ENCODE measurements around the gene SDK1. TPM values are rescaled to one million over a fixed set of nuclear protein-coding genes. Genes with fewer than 3 reads are reported as not detected.

Gene SDK1
- total RNA-seq, 1 donor from 2014 or later: 5.4 TPM

DNA sequence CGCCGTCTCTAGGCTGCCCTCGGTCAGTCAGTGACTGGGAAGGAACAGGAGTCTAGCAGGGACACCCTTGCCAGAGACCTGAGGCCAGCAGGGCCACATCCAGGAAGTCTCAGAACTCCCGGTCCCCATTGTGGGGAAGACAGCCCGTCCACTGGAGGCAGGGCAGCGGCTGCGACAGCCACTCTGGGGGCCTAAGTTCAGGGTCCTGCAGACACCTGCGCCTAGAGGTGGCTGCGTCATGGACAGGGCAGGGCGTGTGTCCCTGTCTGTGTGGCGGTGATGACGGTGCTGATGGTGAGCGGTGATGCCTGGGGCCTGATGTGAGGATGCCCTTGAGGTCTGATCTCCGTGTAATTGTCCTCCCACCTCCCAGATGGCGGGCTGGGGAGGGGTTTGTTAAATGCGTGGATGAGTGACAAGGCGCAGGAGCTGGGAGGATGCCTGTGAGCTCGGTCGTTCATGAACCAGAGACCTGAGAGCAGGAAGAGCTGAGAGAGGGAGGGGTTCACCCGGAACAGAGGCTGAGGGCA lies 843.2 kb downstream of the SDK1 start:
- H3K27ac Mint-ChIP-seq (ENCODE audit: unreplicated experiment): no peak overlapping the region
- no peaks in the 10 kb centered on the region for H3K27me3 Mint-ChIP-seq (ENCODE audit: unreplicated experiment)
- H3K4me3 Mint-ChIP-seq (ENCODE audit: unreplicated experiment): peak overlapping the region; percentile 74

GRCh38 chr7:4144811-4145510 lies 843.9 kb downstream of the SDK1 start:
- peak overlapping the region; percentile 54 for H3K27ac Mint-ChIP-seq (ENCODE audit: unreplicated experiment)
- TF ChIP-seq CTCF (IDR thresholded peaks at IDR 0.05): no peak
- H3K9me3 Mint-ChIP-seq (ENCODE audit: unreplicated experiment): no peaks in the 10 kb centered on the region
- no peak for DNase-seq (ENCODE audit: extremely low spot score, unreplicated experiment)
- H3K27me3 Mint-ChIP-seq (ENCODE audit: unreplicated experiment): no peaks in the 10 kb centered on the region
- no peaks in the 10 kb centered on the region for H3K36me3 Mint-ChIP-seq (ENCODE audit: unreplicated experiment)
- H3K4me1 Mint-ChIP-seq (ENCODE audit: unreplicated experiment): peaks cover 13% of the 10 kb centered on the region
- peak overlapping the region; percentile 74 for H3K4me3 Mint-ChIP-seq (ENCODE audit: unreplicated experiment)

More for the DNA sequence above, 843.2 kb downstream of the SDK1 start:
- no peaks in the 10 kb centered on the region for H3K9me3 Mint-ChIP-seq (ENCODE audit: unreplicated experiment)
- H3K36me3 Mint-ChIP-seq (ENCODE audit: unreplicated experiment): no peaks in the 10 kb centered on the region
- H3K4me1 Mint-ChIP-seq (ENCODE audit: unreplicated experiment): peaks cover 13% of the 10 kb centered on the region
- DNase-seq (ENCODE audit: extremely low spot score, unreplicated experiment): no peak
- TF ChIP-seq CTCF (IDR thresholded peaks at IDR 0.05): no peak

GRCh38 chr7:4145576-4145975 lies 844.5 kb downstream of the SDK1 start:
- DNase-seq (ENCODE audit: extremely low spot score, unreplicated experiment): no peak
- TF ChIP-seq CTCF (IDR thresholded peaks at IDR 0.05): no peak
- Mint-ChIP-seq H3K4me1 (ENCODE audit: unreplicated experiment) (peaks cover 13% of the 10 kb centered on the region), H3K4me3 (ENCODE audit: unreplicated experiment) (no peak overlapping the region), H3K36me3 (ENCODE audit: unreplicated experiment) (no peaks in the 10 kb centered on the region), H3K27me3 (ENCODE audit: unreplicated experiment) (no peaks in the 10 kb centered on the region), H3K9me3 (ENCODE audit: unreplicated experiment) (no peaks in the 10 kb centered on the region), H3K27ac (ENCODE audit: unreplicated experiment) (no peak overlapping the region)

GRCh38 chr7:4147926-4148620 lies 847.0 kb downstream of the SDK1 start:
- Mint-ChIP-seq H3K27ac (ENCODE audit: unreplicated experiment) (no peak overlapping the region), H3K36me3 (ENCODE audit: unreplicated experiment) (no peaks in the 10 kb centered on the region), H3K27me3 (ENCODE audit: unreplicated experiment) (no peaks in the 10 kb centered on the region), H3K4me1 (ENCODE audit: unreplicated experiment) (peaks cover 13% of the 10 kb centered on the region), H3K9me3 (ENCODE audit: unreplicated experiment) (no peaks in the 10 kb centered on the region), H3K4me3 (ENCODE audit: unreplicated experiment) (no peak overlapping the region)
- DNase-seq (ENCODE audit: extremely low spot score, unreplicated experiment): no peak
- TF ChIP-seq CTCF (IDR thresholded peaks at IDR 0.05): no peak

- Mint-ChIP-seq H3K27ac (ENCODE audit: unreplicated experiment) (no peak overlapping the region), H3K36me3 (ENCODE audit: unreplicated experiment) (no peaks in the 10 kb centered on the region), H3K9me3 (ENCODE audit: unreplicated experiment) (no peaks in the 10 kb centered on the region), H3K4me1 (ENCODE audit: unreplicated experiment) (peaks cover 11% of the 10 kb centered on the region), H3K27me3 (ENCODE audit: unreplicated experiment) (no peaks in the 10 kb centered on the region), H3K4me3 (ENCODE audit: unreplicated experiment) (no peak overlapping the region)
- DNase-seq (ENCODE audit: extremely low spot score, unreplicated experiment): no peak
- no peak for TF ChIP-seq CTCF (IDR thresholded peaks at IDR 0.05)
These were observed 848.2 kb downstream of the SDK1 start for GRCh38 chr7:4149236-4149635.

All from osteocyte (in vitro differentiated cells).